ENCODE results near the gene ACSS3.
"Not testable (repeated sequence)": the region's sequence is repeated elsewhere in the genome, so short reads cannot be mapped to it uniquely, and the experiment has no call there.

The ACSS3 gene

GRCh38 chr12:81077686-81078441 lies at the start of gene ACSS3:
ACSS3 (plus strand) TSS chr12:81078079; CDS start chr12:81078121, 42 bp downstream.
- DNase-seq: no peak

- no peak for DNase-seq
These were observed 43.0 kb upstream of the ACSS3 start for GRCh38 chr12:81034926-81035325.

GRCh38 chr12:81039231-81039630 lies 38.6 kb upstream of the ACSS3 start:
- no peak for DNase-seq

- no peak for DNase-seq
These were observed 33.7 kb upstream of the ACSS3 start for GRCh38 chr12:81043979-81044740.

- not testable (repeated sequence) for DNase-seq
These were observed 12.9 kb upstream of the ACSS3 start for GRCh38 chr12:81064971-81065370.

- no peak for DNase-seq
These were observed 7.0 kb upstream of the ACSS3 start for GRCh38 chr12:81070846-81071245.

GRCh38 chr12:81075539-81075938 lies 2.3 kb upstream of the ACSS3 start:
- DNase-seq: no peak

- DNase-seq: no peak
These were observed 572 bp upstream of the ACSS3 start for GRCh38 chr12:81077329-81077685.

GRCh38 chr12:81078469-81079196 lies 754 bp downstream of the ACSS3 start:
- DNase-seq: no peak

GRCh38 chr12:81079280-81080076 lies 1.6 kb downstream of the ACSS3 start:
- no peak for DNase-seq

GRCh38 chr12:81080431-81080983 lies 2.6 kb downstream of the ACSS3 start:
- DNase-seq: no peak

- no peak for DNase-seq
These were observed 3.8 kb downstream of the ACSS3 start for GRCh38 chr12:81081726-81082125.

- DNase-seq: no peak
These were observed 5.1 kb downstream of the ACSS3 start for GRCh38 chr12:81083018-81083417.

GRCh38 chr12:81083906-81084513 lies 6.1 kb downstream of the ACSS3 start:
- DNase-seq: no peak

- DNase-seq: no peak
These were observed 7.0 kb downstream of the ACSS3 start for GRCh38 chr12:81084811-81085350.

- no peak for DNase-seq
These were observed 8.0 kb downstream of the ACSS3 start for GRCh38 chr12:81085832-81086231.

GRCh38 chr12:81086342-81086741 lies 8.5 kb downstream of the ACSS3 start:
- DNase-seq: no peak

GRCh38 chr12:81088221-81088620 lies 10.3 kb downstream of the ACSS3 start:
- DNase-seq: no peak

GRCh38 chr12:81089412-81089811 lies 11.5 kb downstream of the ACSS3 start:
- DNase-seq: no peak

GRCh38 chr12:81092053-81092452 lies 14.2 kb downstream of the ACSS3 start:
- no peak for DNase-seq

- DNase-seq: no peak
These were observed 17.0 kb downstream of the ACSS3 start for GRCh38 chr12:81094718-81095360.

Data from Kasumi-1 (cell line).